GM12878 (cell line): ENCODE results near the gene MDM4. TPM values are rescaled to one million over a fixed set of nuclear protein-coding genes. Genes with fewer than 3 reads are reported as not detected.
A peak's percentile ranks its signal among the peaks of the same experiment; 100 is the strongest.

Source experiments
- ATF7 ChIP-seq: fragments of 450-650 bp; IDR thresholded peaks from 2 replicates; pipeline ENCODE4 v1.6.1; 2016; ENCODE audit warnings: low read depth, mild to moderate bottlenecking
- BHLHE40 ChIP-seq, 2 experiments: fragments of 450-650 bp in 1 of 2; IDR thresholded peaks; 2 replicates each; pipeline ENCODE4 v1.6.1; 2011 to 2017; ENCODE audit warnings: low read depth in 2 of 2, borderline replicate concordance in 1 of 2, improper control_type of control experiment in 1 of 2, low read length in 1 of 2, mild to moderate bottlenecking in 1 of 2
- CBX3 ChIP-seq: fragments of 200-600 bp; sonication (generic); IDR thresholded peaks from 2 replicates; pipeline ENCODE4 v1.6.1; 2016; ENCODE audit warnings: low read depth, borderline replicate concordance
- CBX5 ChIP-seq: sonication (generic); IDR thresholded peaks from 2 replicates; pipeline ENCODE4 v1.6.1; 2016; ENCODE audit warnings: low read depth, moderate library complexity, mild to moderate bottlenecking, inconsistent platforms
- CHD4 ChIP-seq: fragments of 200-600 bp; sonication (generic); IDR thresholded peaks from 2 replicates; pipeline ENCODE4 v1.6.1; 2016; ENCODE audit warnings: mild to moderate bottlenecking
- CREB1 ChIP-seq: IDR thresholded peaks from 2 replicates; pipeline ENCODE4 v1.6.1; 2012; ENCODE audit warnings: low read depth, mild to moderate bottlenecking, inconsistent platforms
- E2F8 ChIP-seq: fragments of 450-650 bp; IDR thresholded peaks from 2 replicates; pipeline ENCODE4 v1.6.1; 2018; ENCODE audit warnings: mild to moderate bottlenecking, low read depth, moderate library complexity; ENCODE audit not compliant: partially characterized antibody
- FOS ChIP-seq: IDR thresholded peaks from 3 replicates; pipeline ENCODE4 v1.6.1; 2011; ENCODE audit warnings: borderline replicate concordance; ENCODE audit not compliant: insufficient read length; ENCODE audit errors: extremely low read depth
- HDAC2 ChIP-seq: fragments of 200-600 bp; sonication (generic); IDR thresholded peaks from 2 replicates; pipeline ENCODE4 v1.6.1; 2017
- JUNB ChIP-seq: IDR thresholded peaks from 2 replicates; pipeline ENCODE4 v1.6.1; 2016; ENCODE audit warnings: antibody characterized with exemption, mild to moderate bottlenecking
- KDM1A ChIP-seq: fragments of 200-600 bp; sonication (generic); IDR thresholded peaks from 2 replicates; pipeline ENCODE4 v1.6.1; 2016; ENCODE audit warnings: borderline replicate concordance
- POU2F2 ChIP-seq: IDR thresholded peaks from 3 replicates; pipeline ENCODE4 v1.6.1; 2011; ENCODE audit warnings: low read depth, mild to moderate bottlenecking, low read length, borderline replicate concordance
- RBBP5 ChIP-seq: fragments of 200-600 bp; sonication (generic); conservative IDR thresholded peaks from 2 replicates; pipeline ENCODE4 v1.6.1; 2016
- RUNX3 ChIP-seq: IDR thresholded peaks from 2 replicates; pipeline ENCODE4 v1.6.1; 2012; ENCODE audit warnings: low read length, inconsistent platforms
- SIN3A ChIP-seq: IDR thresholded peaks from 2 replicates; pipeline ENCODE4 v1.6.1; 2012; ENCODE audit warnings: low read depth, low read length, improper control_type of control experiment
- STAT1 ChIP-seq: fragments of 450-650 bp; conservative IDR thresholded peaks from 2 replicates; pipeline ENCODE4 v1.6.1; 2014; ENCODE audit warnings: antibody characterized with exemption, mild to moderate bottlenecking
- SUZ12 ChIP-seq: fragments of 200-600 bp; sonication (generic); IDR thresholded peaks from one replicate; pipeline ENCODE4 v1.6.1; 2018; ENCODE audit warnings: antibody characterized with exemption, mild to moderate bottlenecking; ENCODE audit not compliant: unreplicated experiment
- TCF3 ChIP-seq: IDR thresholded peaks from 2 replicates; pipeline ENCODE4 v1.6.1; 2012; ENCODE audit warnings: low read depth, mild to moderate bottlenecking, low read length, borderline replicate concordance; ENCODE audit not compliant: insufficient read depth
- USF2 ChIP-seq: IDR thresholded peaks from 2 replicates; pipeline ENCODE4 v1.6.1; 2011; ENCODE audit warnings: low read depth, low read length, improper control_type of control experiment, borderline replicate concordance
- ZNF207 ChIP-seq: fragments of 450-650 bp; IDR thresholded peaks from 2 replicates; pipeline ENCODE4 v1.6.1; 2014; ENCODE audit warnings: antibody characterized with exemption, mild to moderate bottlenecking, borderline replicate concordance
- ZNF217 ChIP-seq: fragments of 450-650 bp; IDR thresholded peaks from 2 replicates; pipeline ENCODE4 v1.6.1; 2017; ENCODE audit warnings: antibody characterized with exemption, mild to moderate bottlenecking
- ZNF24 ChIP-seq: fragments of 450-650 bp; IDR thresholded peaks from 2 replicates; pipeline ENCODE4 v1.6.1; 2017; ENCODE audit warnings: antibody characterized with exemption, mild to moderate bottlenecking
- ZNF622 ChIP-seq: fragments of 450-650 bp; IDR thresholded peaks from 2 replicates; pipeline ENCODE4 v1.6.1; 2017; ENCODE audit warnings: mild to moderate bottlenecking, inconsistent platforms
- polyA plus RNA-seq, 11 experiments: library from polyadenylated mRNA; depleted of rRNA in 4 of 11; unstranded in 6 of 11; stranded (reverse) in 5 of 11; fragments of >200 nt; fragmentation: Nextera tagmentation in 4 of 11; fragmentation: Illumina TruSeq in 1 of 11; extraction: Ambion mirVana in 4 of 11; extraction: Trizol in 1 of 11; gene quantifications; 1 replicate in 1 of 11; 2 replicates in 10 of 11; pipeline versions ENCODE4 v1.2.1 to v1.2.3, GENCODE V29; 2011 to 2016; ENCODE audit warnings: inconsistent platforms in 2 of 11, missing spikeins in 2 of 11, low read depth in 1 of 11
- total RNA-seq, 4 experiments: library from RNA; depleted of rRNA in 3 of 4; stranded (reverse); fragments of >200 nt in 3 of 4; fragmentation: Illumina TruSeq in 1 of 4; extraction: Trizol in 1 of 4; gene quantifications; 2 replicates each; pipeline versions ENCODE4 v1.2.1 to v1.2.3, GENCODE V29; 2013 to 2021
- TF ChIP-seq, protein P1 (sequence below): IDR thresholded peaks from 2 replicates; pipeline ENCODE4 v1.6.1; 2011; ENCODE audit warnings: mild to moderate bottlenecking, low read depth, low read length, moderate library complexity; ENCODE audit not compliant: insufficient replicate concordance
- TF ChIP-seq, protein P2 (sequence below): fragments of 450-650 bp; IDR thresholded peaks from 2 replicates; pipeline ENCODE4 v1.6.1; 2017; ENCODE audit warnings: low read depth, mild to moderate bottlenecking, moderate library complexity

MDM4 gene
- total and polyA plus RNA-seq, 10 of the 15 experiments (the other 5 are each of a cell fraction or from before 2014, with no cell fraction given) = 2.5 to 74.4 (median 22.7) TPM

DNA sequence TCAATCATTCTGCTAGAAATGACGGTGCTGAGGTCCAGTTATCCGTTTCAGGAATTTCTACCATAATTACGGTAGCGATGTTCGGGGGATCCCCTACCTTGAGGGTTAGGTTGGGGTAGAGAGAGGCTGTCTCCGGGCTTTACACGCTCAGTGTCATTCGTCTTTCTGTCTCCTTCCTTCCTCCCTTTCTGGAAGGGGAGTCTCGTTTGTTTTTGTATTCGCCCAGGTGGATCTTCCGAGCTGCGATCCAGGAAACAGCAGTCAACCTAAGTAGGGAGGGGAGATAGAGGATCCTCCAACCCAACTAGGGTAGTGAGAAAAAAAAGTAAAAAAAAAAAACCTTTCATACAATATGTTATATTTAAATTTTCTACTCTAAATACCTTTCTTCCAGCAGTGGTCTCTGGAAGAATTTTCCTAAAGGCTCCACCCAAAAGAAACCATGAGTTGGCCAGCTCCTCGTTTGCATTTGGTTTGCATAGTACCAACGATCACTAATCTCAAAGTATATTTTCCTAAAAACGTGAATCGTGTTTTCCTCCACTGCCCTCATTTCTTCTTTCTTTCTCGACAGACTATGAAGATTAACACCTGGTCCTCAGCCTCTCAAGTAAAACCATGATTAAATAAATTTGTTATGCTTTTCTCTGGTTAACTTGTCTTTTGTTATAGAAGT, 21.0 kb upstream of the MDM4 start (continued):
- TF ChIP-seq KDM1A (no peak), ZNF24 (0 out of 2 replicates have a peak, but pooled peaks have one; percentile 3), RUNX3 (peak; percentile 1; the same call in 1 of the 2 replicates), HDAC2 (no peak), USF2 (no peak), ZNF217 (no peak), FOS (no peak), ZNF207 (no peak), POU2F2 (no peak), CBX3 (no peak), RBBP5 (peak; percentile 64; the same call in 1 of the 2 replicates), E2F8 (no peak), JUNB (no peak), CBX5 (0 out of 2 replicates have a peak, but pooled peaks have one; percentile 0), ATF7 (peak; percentile 59), CHD4 (no peak), STAT1 (peak; percentile 74; the same call in 1 of the 2 replicates), ZNF622 (no peak), TCF3 (no peak), SIN3A (no peak), BHLHE40 (IDR thresholded peaks at IDR 0.05; ENCODE audit: borderline replicate concordance in 1 of 2, low read depth in 2 of 2, low read length in 1 of 2) (peak; percentile 41 to 79; a peak in 3 of 4 replicates), SUZ12 (no peak), CREB1 (no peak)
- TF ChIP-seq, protein P1, sequence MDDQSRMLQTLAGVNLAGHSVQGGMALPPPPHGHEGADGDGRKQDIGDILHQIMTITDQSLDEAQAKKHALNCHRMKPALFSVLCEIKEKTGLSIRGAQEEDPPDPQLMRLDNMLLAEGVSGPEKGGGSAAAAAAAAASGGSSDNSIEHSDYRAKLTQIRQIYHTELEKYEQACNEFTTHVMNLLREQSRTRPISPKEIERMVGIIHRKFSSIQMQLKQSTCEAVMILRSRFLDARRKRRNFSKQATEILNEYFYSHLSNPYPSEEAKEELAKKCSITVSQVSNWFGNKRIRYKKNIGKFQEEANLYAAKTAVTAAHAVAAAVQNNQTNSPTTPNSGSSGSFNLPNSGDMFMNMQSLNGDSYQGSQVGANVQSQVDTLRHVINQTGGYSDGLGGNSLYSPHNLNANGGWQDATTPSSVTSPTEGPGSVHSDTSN = no peak
- TF ChIP-seq, protein P2, sequence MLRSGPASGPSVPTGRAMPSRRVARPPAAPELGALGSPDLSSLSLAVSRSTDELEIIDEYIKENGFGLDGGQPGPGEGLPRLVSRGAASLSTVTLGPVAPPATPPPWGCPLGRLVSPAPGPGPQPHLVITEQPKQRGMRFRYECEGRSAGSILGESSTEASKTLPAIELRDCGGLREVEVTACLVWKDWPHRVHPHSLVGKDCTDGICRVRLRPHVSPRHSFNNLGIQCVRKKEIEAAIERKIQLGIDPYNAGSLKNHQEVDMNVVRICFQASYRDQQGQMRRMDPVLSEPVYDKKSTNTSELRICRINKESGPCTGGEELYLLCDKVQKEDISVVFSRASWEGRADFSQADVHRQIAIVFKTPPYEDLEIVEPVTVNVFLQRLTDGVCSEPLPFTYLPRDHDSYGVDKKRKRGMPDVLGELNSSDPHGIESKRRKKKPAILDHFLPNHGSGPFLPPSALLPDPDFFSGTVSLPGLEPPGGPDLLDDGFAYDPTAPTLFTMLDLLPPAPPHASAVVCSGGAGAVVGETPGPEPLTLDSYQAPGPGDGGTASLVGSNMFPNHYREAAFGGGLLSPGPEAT = peak; percentile 91; the same call in 1 of the 2 replicates
